ENCODE data around the gene TAF6L. TPM values are rescaled to one million over a fixed set of nuclear protein-coding genes. Genes with fewer than 3 reads are reported as not detected.

The TAF6L gene
- total and polyA plus RNA-seq, 4 donors, result 13.2 to 43.5 (median 17.9) TPM

GRCh38 chr11:62778441-62778840, 7.2 kb downstream of the TAF6L start:
- no peak overlapping the region for H3K4me3 ChIP-seq (ENCODE audit: low read length in 2 of 2)
- DNase-seq (no peak), ATAC-seq (ENCODE audit: low FRiP score) (peak; percentile 28)
- 89 to 90% methylated on average over 3 of the region's 3 CpGs for WGBS, 2 donors
- no peak overlapping the region for H3K27ac ChIP-seq (ENCODE audit: low read depth in 1 of 2, low read length in 2 of 2)
- H3K9me3 ChIP-seq (ENCODE audit: control insufficient read depth, low read length), result no peaks in the 10 kb centered on the region
- intact Hi-C loops (cut with DNase I), result no loop called here
- peaks cover 0 to 5% of the 10 kb centered on the region in 2 donors for H3K36me3 ChIP-seq (ENCODE audit: control insufficient read depth in 1 of 2, insufficient read depth in 2 of 2, low read length in 1 of 2)
- no peaks in the 10 kb centered on the region for H3K27me3 ChIP-seq (ENCODE audit: control insufficient read depth in 1 of 2, insufficient read depth in 2 of 2, low read length in 1 of 2)
- H3K4me1 ChIP-seq (ENCODE audit: control insufficient read depth in 1 of 2, insufficient read depth in 2 of 2, low read length in 2 of 2), result no peaks in the 10 kb centered on the region

GRCh38 chr11:62782753-62783152, 11.6 kb downstream of the TAF6L start:
- ATAC-seq (ENCODE audit: low FRiP score), result no peak
- 84 to 90% methylated on average over 7 of the region's 7 CpGs for WGBS, 2 donors
- intact Hi-C loops (cut with DNase I), result no loop called here

GRCh38 chr11:62786318-62787004, 15.3 kb downstream of the TAF6L start:
- WGBS, 2 donors, result 1% methylated on average over 46 to 51 of the region's 51 CpGs
- Histone ChIP-seq H3K27me3 (ENCODE audit: control insufficient read depth in 1 of 2, insufficient read depth in 2 of 2, low read length in 1 of 2) (no peaks in the 10 kb centered on the region), H3K4me3 (ENCODE audit: low read length in 2 of 2) (peak overlapping the region; percentile 78 to 96), H3K4me1 (ENCODE audit: control insufficient read depth in 1 of 2, insufficient read depth in 2 of 2, low read length in 2 of 2) (no peaks in the 10 kb centered on the region), H3K9me3 (ENCODE audit: control insufficient read depth, low read length) (no peaks in the 10 kb centered on the region), H3K36me3 (ENCODE audit: control insufficient read depth in 1 of 2, insufficient read depth in 2 of 2, low read length in 1 of 2) (peaks cover 0 to 5% of the 10 kb centered on the region in 2 donors), H3K27ac (ENCODE audit: low read depth in 1 of 2, low read length in 2 of 2) (peak overlapping the region; percentile 72 to 85)
- DNase-seq (peak; percentile 92 to 95), ATAC-seq (ENCODE audit: low FRiP score) (peak; percentile 92)
- intact Hi-C loops (cut with DNase I), result loop anchor here (1.0 to 5.0 kb wide), 3 partner anchors 46 to 96 kb away; partner anchors contain the start of genes SLC3A2 (in 1 of the 2), STX5 (in 1 of the 2) and TEX54 (in 1 of the 2)

More at GRCh38 chr11:62782753-62783152, 11.6 kb downstream of the TAF6L start:
- Histone ChIP-seq H3K4me3 (ENCODE audit: low read length in 2 of 2) (no peak overlapping the region), H3K27me3 (ENCODE audit: control insufficient read depth in 1 of 2, insufficient read depth in 2 of 2, low read length in 1 of 2) (no peaks in the 10 kb centered on the region), H3K36me3 (ENCODE audit: control insufficient read depth in 1 of 2, insufficient read depth in 2 of 2, low read length in 1 of 2) (peaks cover 0 to 5% of the 10 kb centered on the region in 2 donors), H3K9me3 (ENCODE audit: control insufficient read depth, low read length) (no peaks in the 10 kb centered on the region), H3K27ac (ENCODE audit: low read depth in 1 of 2, low read length in 2 of 2) (no peak overlapping the region), H3K4me1 (ENCODE audit: control insufficient read depth in 1 of 2, insufficient read depth in 2 of 2, low read length in 2 of 2) (no peaks in the 10 kb centered on the region)
- no peak for DNase-seq

GRCh38 chr11:62787005-62787759, 16.0 kb downstream of the TAF6L start, which contains the start of gene TMEM179B:
TSS of gene TMEM179B (plus strand) at chr11:62787402. CDS start at chr11:62787432, 30 bp downstream.
- peak; percentile 99 for DNase-seq
- 0% methylated on average over 86 to 88 of the region's 88 CpGs for WGBS, 2 donors
- H3K4me1 ChIP-seq (ENCODE audit: control insufficient read depth in 1 of 2, insufficient read depth in 2 of 2, low read length in 2 of 2), result no peaks in the 10 kb centered on the region

GRCh38 chr11:62788991-62789390, 17.8 kb downstream of the TAF6L start:
- no peaks in the 10 kb centered on the region for H3K9me3 ChIP-seq (ENCODE audit: control insufficient read depth, low read length)
- H3K4me3 ChIP-seq (ENCODE audit: low read length in 2 of 2), result no peak overlapping the region
- DNase-seq (no peak), ATAC-seq (ENCODE audit: low FRiP score) (no peak)
- 65 to 74% methylated on average over 5 of the region's 5 CpGs for WGBS, 2 donors
- no peak overlapping the region for H3K27ac ChIP-seq (ENCODE audit: low read depth in 1 of 2, low read length in 2 of 2)
- no peaks in the 10 kb centered on the region for H3K36me3 ChIP-seq (ENCODE audit: control insufficient read depth in 1 of 2, insufficient read depth in 2 of 2, low read length in 1 of 2)
- intact Hi-C loops (cut with DNase I), result loop anchor here in 1 of 2 donors (5.0 kb wide), 2 partner anchors 43 to 93 kb away; partner anchors contain the start of genes SLC3A2, STX5 and TEX54
- H3K4me1 ChIP-seq (ENCODE audit: control insufficient read depth in 1 of 2, insufficient read depth in 2 of 2, low read length in 2 of 2), result no peaks in the 10 kb centered on the region
- H3K27me3 ChIP-seq (ENCODE audit: control insufficient read depth in 1 of 2, insufficient read depth in 2 of 2, low read length in 1 of 2), result no peaks in the 10 kb centered on the region

More at GRCh38 chr11:62787005-62787759, 16.0 kb downstream of the TAF6L start, which contains the start of gene TMEM179B:
- Histone ChIP-seq H3K36me3 (ENCODE audit: control insufficient read depth in 1 of 2, insufficient read depth in 2 of 2, low read length in 1 of 2) (peaks cover 0 to 3% of the 10 kb centered on the region in 2 donors), H3K4me3 (ENCODE audit: low read length in 2 of 2) (peak within 1 kb of the TSS; percentile 78 to 96), H3K27ac (ENCODE audit: low read depth in 1 of 2, low read length in 2 of 2) (peak within 1 kb of the TSS; percentile 72 to 85), H3K9me3 (ENCODE audit: control insufficient read depth, low read length) (no peaks in the 10 kb centered on the region), H3K27me3 (ENCODE audit: control insufficient read depth in 1 of 2, insufficient read depth in 2 of 2, low read length in 1 of 2) (no peaks in the 10 kb centered on the region)
- intact Hi-C loops (cut with DNase I), result loop anchor here in 1 of 2 donors (5.0 kb wide), 2 partner anchors 45 to 95 kb away; partner anchors contain the start of genes SLC3A2, STX5 and TEX54
- ATAC-seq (ENCODE audit: low FRiP score), result peak; percentile 95

- ATAC-seq (ENCODE audit: low FRiP score) (no peak), DNase-seq (no peak)
- intact Hi-C loops (cut with DNase I), result loop anchor here in 1 of 2 donors (5.0 kb wide), 2 partner anchors 43 to 93 kb away; partner anchors contain the start of genes SLC3A2, STX5 and TEX54
- 65 to 80% methylated on average over 3 of the region's 3 CpGs for WGBS, 2 donors
- no peaks in the 10 kb centered on the region for H3K27me3 ChIP-seq (ENCODE audit: control insufficient read depth in 1 of 2, insufficient read depth in 2 of 2, low read length in 1 of 2)
- H3K36me3 ChIP-seq (ENCODE audit: control insufficient read depth in 1 of 2, insufficient read depth in 2 of 2, low read length in 1 of 2), result peaks cover 0 to 2% of the 10 kb centered on the region in 2 donors
- no peaks in the 10 kb centered on the region for H3K4me1 ChIP-seq (ENCODE audit: control insufficient read depth in 1 of 2, insufficient read depth in 2 of 2, low read length in 2 of 2)
- H3K9me3 ChIP-seq (ENCODE audit: control insufficient read depth, low read length), result no peaks in the 10 kb centered on the region
- H3K27ac ChIP-seq (ENCODE audit: low read depth in 1 of 2, low read length in 2 of 2), result no peak overlapping the region
- no peak overlapping the region for H3K4me3 ChIP-seq (ENCODE audit: low read length in 2 of 2)
Observed at GRCh38 chr11:62789576-62789975, 18.4 kb downstream of the TAF6L start.

- Histone ChIP-seq H3K36me3 (ENCODE audit: control insufficient read depth in 1 of 2, insufficient read depth in 2 of 2, low read length in 1 of 2) (peaks cover 0 to 5% of the 10 kb centered on the region in 2 donors), H3K27ac (ENCODE audit: low read depth in 1 of 2, low read length in 2 of 2) (peak within 1 kb of the TSS in 1 of 2 donors; percentile 91), H3K4me1 (ENCODE audit: control insufficient read depth in 1 of 2, insufficient read depth in 2 of 2, low read length in 2 of 2) (no peaks in the 10 kb centered on the region), H3K27me3 (ENCODE audit: control insufficient read depth in 1 of 2, insufficient read depth in 2 of 2, low read length in 1 of 2) (no peaks in the 10 kb centered on the region), H3K9me3 (ENCODE audit: control insufficient read depth, low read length) (no peaks in the 10 kb centered on the region), H3K4me3 (ENCODE audit: low read length in 2 of 2) (peak within 1 kb of the TSS; percentile 61 to 88)
- peak; percentile 93 to 96 for DNase-seq
- intact Hi-C loops (cut with DNase I), result no loop called here
- WGBS, 2 donors, result 0 to 1% methylated on average over 47 to 58 of the region's 58 CpGs
- peak; percentile 94 for ATAC-seq (ENCODE audit: low FRiP score)
Observed at GRCh38 chr11:62791501-62792201, 20.5 kb downstream of the TAF6L start, which contains the start of gene TMEM223. TSS of gene TMEM223 (minus strand) at chr11:62792006. CDS start at chr11:62791994, 12 bp downstream.

- H3K27me3 ChIP-seq (ENCODE audit: control insufficient read depth in 1 of 2, insufficient read depth in 2 of 2, low read length in 1 of 2), result no peaks in the 10 kb centered on the region
- intact Hi-C loops (cut with DNase I), result no loop called here
- H3K4me3 ChIP-seq (ENCODE audit: low read length in 2 of 2), result no peak overlapping the region
- DNase-seq (peak in 1 of 2 donors; percentile 62), ATAC-seq (ENCODE audit: low FRiP score) (peak; percentile 34)
- WGBS, 2 donors, result 20 to 21% methylated on average over 11 of the region's 11 CpGs
- peaks cover 0 to 5% of the 10 kb centered on the region in 2 donors for H3K36me3 ChIP-seq (ENCODE audit: control insufficient read depth in 1 of 2, insufficient read depth in 2 of 2, low read length in 1 of 2)
- peak overlapping the region in 1 of 2 donors; percentile 91 for H3K27ac ChIP-seq (ENCODE audit: low read depth in 1 of 2, low read length in 2 of 2)
- no peaks in the 10 kb centered on the region for H3K9me3 ChIP-seq (ENCODE audit: control insufficient read depth, low read length)
- H3K4me1 ChIP-seq (ENCODE audit: control insufficient read depth in 1 of 2, insufficient read depth in 2 of 2, low read length in 2 of 2), result no peaks in the 10 kb centered on the region
Observed at GRCh38 chr11:62792202-62792575, 21.0 kb downstream of the TAF6L start.

Data from aorta (tissue), 5 donors.